Measurements from ENCODE around the gene HOXC6. TPM values are rescaled to one million over a fixed set of nuclear protein-coding genes. Genes with fewer than 3 reads are reported as not detected.
"Not testable (repeated sequence)": the region's sequence is repeated elsewhere in the genome, so short reads cannot be mapped to it uniquely, and the experiment has no call there.

HOXC6 gene
- polyA plus RNA-seq, 2 donors, result 1.4 TPM

GRCh38 chr12:54038871-54039414 is 10.7 kb downstream of the HOXC6 start:
- peak overlapping the region; percentile 78 to 91 for H3K27ac ChIP-seq (ENCODE audit: low read depth in 2 of 2, low read length in 1 of 2)
- H3K4me1 ChIP-seq (ENCODE audit: control insufficient read depth in 2 of 2, insufficient read depth in 2 of 2, low read length in 1 of 2), result peaks cover 0 to 15% of the 10 kb centered on the region in 2 donors
- no peaks in the 10 kb centered on the region for H3K36me3 ChIP-seq (ENCODE audit: control insufficient read depth in 2 of 2, insufficient read depth in 2 of 2, low read length in 1 of 2)
- H3K9me3 ChIP-seq (ENCODE audit: control insufficient read depth in 2 of 2, insufficient read depth in 1 of 2, low read depth in 1 of 2, low read length in 1 of 2), result no peaks in the 10 kb centered on the region
- 31 to 35% methylated on average over 9 of the region's 9 CpGs for WGBS, 2 donors
- no peaks in the 10 kb centered on the region for H3K27me3 ChIP-seq (ENCODE audit: control insufficient read depth in 1 of 2, insufficient read depth in 2 of 2, low read length in 2 of 2)
- H3K4me3 ChIP-seq (ENCODE audit: low read depth in 1 of 2, low read length in 2 of 2), result no peak overlapping the region

DNA sequence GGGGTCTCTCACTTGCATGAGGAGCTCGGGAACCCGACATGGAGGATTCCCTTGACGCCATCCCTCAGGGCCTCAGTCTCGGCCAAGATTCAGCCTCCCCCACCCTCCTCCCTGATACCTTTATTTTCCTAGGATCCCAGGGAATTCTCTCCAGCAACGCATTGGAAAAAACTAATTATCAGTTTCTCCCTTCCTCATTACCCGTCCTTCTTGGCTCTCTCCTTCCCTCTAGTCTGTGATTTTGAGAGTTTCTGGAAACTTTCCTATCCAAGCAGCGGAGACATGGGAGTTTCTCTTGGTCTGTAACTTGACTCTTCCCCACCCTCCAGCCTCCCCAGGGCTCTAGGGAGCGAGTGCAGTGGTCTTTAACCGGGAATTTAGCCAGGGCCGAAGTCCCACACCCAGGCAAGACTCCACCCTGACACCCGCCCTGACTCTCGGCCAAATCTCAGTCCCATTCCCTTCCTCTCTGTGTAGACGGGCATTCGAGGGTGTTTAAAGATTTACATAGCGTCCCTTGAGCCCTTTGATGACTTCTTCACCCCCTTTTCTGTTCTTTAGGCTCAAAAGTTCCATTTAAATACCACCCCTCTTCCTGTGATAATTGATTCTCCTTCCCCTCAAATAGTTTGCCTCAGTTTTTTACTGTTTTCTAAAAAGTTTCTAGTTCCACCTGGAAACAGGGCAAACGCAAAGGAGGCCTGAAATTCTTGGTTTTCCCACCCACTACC is 11.3 kb downstream of the HOXC6 start:
- peak overlapping the region; percentile 78 to 91 for H3K27ac ChIP-seq (ENCODE audit: low read depth in 2 of 2, low read length in 1 of 2)
- no peaks in the 10 kb centered on the region for H3K9me3 ChIP-seq (ENCODE audit: control insufficient read depth in 2 of 2, insufficient read depth in 1 of 2, low read depth in 1 of 2, low read length in 1 of 2)
- H3K4me3 ChIP-seq (ENCODE audit: low read depth in 1 of 2, low read length in 2 of 2), result no peak overlapping the region
- 19 to 20% methylated on average over 16 of the region's 16 CpGs for WGBS, 2 donors
- peaks cover 0 to 15% of the 10 kb centered on the region in 2 donors for H3K4me1 ChIP-seq (ENCODE audit: control insufficient read depth in 2 of 2, insufficient read depth in 2 of 2, low read length in 1 of 2)
- H3K36me3 ChIP-seq (ENCODE audit: control insufficient read depth in 2 of 2, insufficient read depth in 2 of 2, low read length in 1 of 2), result no peaks in the 10 kb centered on the region
- H3K27me3 ChIP-seq (ENCODE audit: control insufficient read depth in 1 of 2, insufficient read depth in 2 of 2, low read length in 2 of 2), result no peaks in the 10 kb centered on the region

DNA sequence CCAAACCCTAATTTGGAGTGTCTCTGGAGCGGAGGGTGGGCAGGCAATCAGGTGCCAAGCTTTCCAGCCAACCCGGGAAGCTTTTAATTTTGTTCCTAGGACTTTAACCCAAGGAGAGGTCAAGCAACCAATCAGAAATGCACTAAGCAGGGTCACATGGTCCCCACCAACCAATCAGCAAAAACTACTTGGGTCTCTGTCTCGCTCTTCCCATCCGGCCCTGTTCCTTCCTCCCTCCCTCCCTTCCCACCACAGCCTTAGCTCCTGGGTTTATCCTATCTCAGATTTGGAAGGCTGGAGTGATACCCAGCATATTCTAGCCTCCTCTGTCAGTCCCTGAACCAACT is 11.9 kb downstream of the HOXC6 start:
- WGBS, 2 donors, result 39 to 53% methylated on average over 4 of the region's 4 CpGs
- peaks cover 0 to 15% of the 10 kb centered on the region in 2 donors for H3K4me1 ChIP-seq (ENCODE audit: control insufficient read depth in 2 of 2, insufficient read depth in 2 of 2, low read length in 1 of 2)
- peak overlapping the region in 1 of 2 donors; percentile 60 for H3K27ac ChIP-seq (ENCODE audit: low read depth in 2 of 2, low read length in 1 of 2)

GRCh38 chr12:54040648-54041047 is 12.4 kb downstream of the HOXC6 start:
- Histone ChIP-seq H3K36me3 (ENCODE audit: control insufficient read depth in 2 of 2, insufficient read depth in 2 of 2, low read length in 1 of 2) (no peaks in the 10 kb centered on the region), H3K27me3 (ENCODE audit: control insufficient read depth in 1 of 2, insufficient read depth in 2 of 2, low read length in 2 of 2) (no peaks in the 10 kb centered on the region), H3K9me3 (ENCODE audit: control insufficient read depth in 2 of 2, insufficient read depth in 1 of 2, low read depth in 1 of 2, low read length in 1 of 2) (no peaks in the 10 kb centered on the region), H3K4me1 (ENCODE audit: control insufficient read depth in 2 of 2, insufficient read depth in 2 of 2, low read length in 1 of 2) (peaks cover 0 to 13% of the 10 kb centered on the region in 2 donors), H3K4me3 (ENCODE audit: low read depth in 1 of 2, low read length in 2 of 2) (no peak overlapping the region), H3K27ac (ENCODE audit: low read depth in 2 of 2, low read length in 1 of 2) (no peak overlapping the region)
- 67 to 82% methylated on average over 3 of the region's 3 CpGs for WGBS, 2 donors

More for the DNA sequence above, 11.9 kb downstream of the HOXC6 start:
- Histone ChIP-seq H3K36me3 (ENCODE audit: control insufficient read depth in 2 of 2, insufficient read depth in 2 of 2, low read length in 1 of 2) (no peaks in the 10 kb centered on the region), H3K9me3 (ENCODE audit: control insufficient read depth in 2 of 2, insufficient read depth in 1 of 2, low read depth in 1 of 2, low read length in 1 of 2) (no peaks in the 10 kb centered on the region), H3K4me3 (ENCODE audit: low read depth in 1 of 2, low read length in 2 of 2) (no peak overlapping the region), H3K27me3 (ENCODE audit: control insufficient read depth in 1 of 2, insufficient read depth in 2 of 2, low read length in 2 of 2) (no peaks in the 10 kb centered on the region)

DNA sequence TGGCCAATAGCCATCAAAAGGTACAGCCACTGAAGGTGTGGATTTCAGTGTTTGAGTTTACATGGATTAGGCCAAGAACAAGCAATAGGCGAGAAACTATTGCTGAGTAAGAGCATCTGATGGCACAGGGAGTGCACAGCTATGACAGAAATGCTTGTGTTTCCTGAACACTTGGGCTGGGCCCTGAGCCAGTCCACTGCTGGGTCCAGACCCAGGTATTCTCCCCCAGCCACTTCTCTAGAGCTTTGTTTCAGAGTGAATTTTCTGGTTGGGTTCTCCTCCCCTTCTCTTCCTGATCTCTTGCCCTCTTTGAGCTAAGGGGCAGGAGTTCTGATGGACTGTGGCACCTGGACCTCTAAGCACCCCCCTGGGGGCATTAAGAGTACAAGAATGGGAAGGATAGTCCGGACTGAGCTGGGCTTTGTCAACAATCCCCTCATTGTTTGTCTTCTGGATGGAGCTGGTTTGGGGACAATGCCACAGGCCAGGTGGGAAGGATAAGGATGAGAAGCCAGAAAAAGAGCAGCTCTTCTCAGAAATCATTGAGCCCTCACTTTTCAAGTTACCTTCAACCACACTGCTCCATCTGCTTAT is 13.0 kb downstream of the HOXC6 start:
- Histone ChIP-seq H3K4me3 (ENCODE audit: low read depth in 1 of 2, low read length in 2 of 2) (no peak overlapping the region), H3K27ac (ENCODE audit: low read depth in 2 of 2, low read length in 1 of 2) (peak overlapping the region in 1 of 2 donors; percentile 60), H3K9me3 (ENCODE audit: control insufficient read depth in 2 of 2, insufficient read depth in 1 of 2, low read depth in 1 of 2, low read length in 1 of 2) (no peaks in the 10 kb centered on the region), H3K27me3 (ENCODE audit: control insufficient read depth in 1 of 2, insufficient read depth in 2 of 2, low read length in 2 of 2) (no peaks in the 10 kb centered on the region), H3K36me3 (ENCODE audit: control insufficient read depth in 2 of 2, insufficient read depth in 2 of 2, low read length in 1 of 2) (no peaks in the 10 kb centered on the region), H3K4me1 (ENCODE audit: control insufficient read depth in 2 of 2, insufficient read depth in 2 of 2, low read length in 1 of 2) (peaks cover 0 to 10% of the 10 kb centered on the region in 2 donors)
- WGBS, 2 donors, result 43 to 53% methylated on average over 2 of the region's 2 CpGs

DNA sequence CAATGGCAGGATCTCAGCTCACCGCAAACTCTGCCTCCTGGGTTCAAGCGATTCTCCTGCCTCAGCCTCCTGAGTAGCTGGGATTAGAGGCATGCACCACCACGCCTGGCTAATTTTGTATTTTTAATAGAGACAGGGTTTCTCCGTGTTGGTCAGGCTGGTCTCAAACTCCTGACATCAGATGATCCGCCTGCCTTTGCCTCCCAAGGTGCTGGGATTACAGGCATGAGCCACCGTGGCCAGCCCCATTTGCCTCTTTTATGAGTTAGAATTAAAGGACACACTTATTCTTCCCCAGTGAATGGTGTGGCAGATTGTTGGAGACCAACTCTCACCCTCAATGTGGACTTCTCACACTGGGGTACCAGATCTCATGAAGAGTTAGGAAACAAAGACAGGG is 13.8 kb downstream of the HOXC6 start:
- not testable (repeated sequence) for H3K9me3 ChIP-seq (ENCODE audit: control insufficient read depth in 2 of 2, insufficient read depth in 1 of 2, low read depth in 1 of 2, low read length in 1 of 2); H3K4me1 ChIP-seq (ENCODE audit: control insufficient read depth in 2 of 2, insufficient read depth in 2 of 2, low read length in 1 of 2); H3K4me3 ChIP-seq (ENCODE audit: low read depth in 1 of 2, low read length in 2 of 2); H3K27ac ChIP-seq (ENCODE audit: low read depth in 2 of 2, low read length in 1 of 2); H3K36me3 ChIP-seq (ENCODE audit: control insufficient read depth in 2 of 2, insufficient read depth in 2 of 2, low read length in 1 of 2); H3K27me3 ChIP-seq (ENCODE audit: control insufficient read depth in 1 of 2, insufficient read depth in 2 of 2, low read length in 2 of 2)
- WGBS, 2 donors, result 74 to 81% methylated on average over 6 of the region's 6 CpGs

GRCh38 chr12:54042970-54043853 is 15.0 kb downstream of the HOXC6 start:
- H3K27ac ChIP-seq (ENCODE audit: low read depth in 2 of 2, low read length in 1 of 2), result no peak overlapping the region
- no peaks in the 10 kb centered on the region for H3K36me3 ChIP-seq (ENCODE audit: control insufficient read depth in 2 of 2, insufficient read depth in 2 of 2, low read length in 1 of 2)
- peaks cover 0 to 11% of the 10 kb centered on the region in 2 donors for H3K4me1 ChIP-seq (ENCODE audit: control insufficient read depth in 2 of 2, insufficient read depth in 2 of 2, low read length in 1 of 2)
- no peaks in the 10 kb centered on the region for H3K27me3 ChIP-seq (ENCODE audit: control insufficient read depth in 1 of 2, insufficient read depth in 2 of 2, low read length in 2 of 2)
- no peak overlapping the region for H3K4me3 ChIP-seq (ENCODE audit: low read depth in 1 of 2, low read length in 2 of 2)
- WGBS, 2 donors, result 44 to 57% methylated on average over 6 of the region's 6 CpGs
- H3K9me3 ChIP-seq (ENCODE audit: control insufficient read depth in 2 of 2, insufficient read depth in 1 of 2, low read depth in 1 of 2, low read length in 1 of 2), result no peaks in the 10 kb centered on the region

- Histone ChIP-seq H3K4me3 (ENCODE audit: low read depth in 1 of 2, low read length in 2 of 2) (no peak overlapping the region), H3K4me1 (ENCODE audit: control insufficient read depth in 2 of 2, insufficient read depth in 2 of 2, low read length in 1 of 2) (peaks cover 0 to 5% of the 10 kb centered on the region in 2 donors), H3K27ac (ENCODE audit: low read depth in 2 of 2, low read length in 1 of 2) (no peak overlapping the region), H3K9me3 (ENCODE audit: control insufficient read depth in 2 of 2, insufficient read depth in 1 of 2, low read depth in 1 of 2, low read length in 1 of 2) (no peaks in the 10 kb centered on the region), H3K27me3 (ENCODE audit: control insufficient read depth in 1 of 2, insufficient read depth in 2 of 2, low read length in 2 of 2) (no peaks in the 10 kb centered on the region), H3K36me3 (ENCODE audit: control insufficient read depth in 2 of 2, insufficient read depth in 2 of 2, low read length in 1 of 2) (no peaks in the 10 kb centered on the region)
- 44 to 65% methylated on average over 5 of the region's 5 CpGs for WGBS, 2 donors
Measured at GRCh38 chr12:54044425-54045103, 16.3 kb downstream of the HOXC6 start.

DNA sequence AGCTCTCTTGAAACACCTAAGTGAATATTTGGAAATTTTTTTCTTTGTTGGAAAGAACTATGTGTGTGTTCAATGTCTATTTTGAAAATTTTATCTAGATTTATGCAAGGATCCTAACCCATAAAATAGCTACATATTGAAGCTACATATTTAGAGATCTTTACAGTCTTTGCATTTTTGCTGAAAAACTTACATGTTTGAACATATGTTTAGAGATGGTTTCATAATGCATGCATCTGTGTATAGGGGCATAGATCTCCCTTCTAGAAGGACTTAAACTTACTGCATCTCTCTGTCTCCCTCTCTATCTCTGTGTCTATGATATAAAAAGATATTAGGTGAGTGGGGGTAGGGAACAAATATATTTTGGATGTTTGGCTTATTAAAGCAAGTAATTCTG is 17.2 kb downstream of the HOXC6 start:
- H3K4me3 ChIP-seq (ENCODE audit: low read depth in 1 of 2, low read length in 2 of 2), result peak overlapping the region in 1 of 2 donors; percentile 57
- no peaks in the 10 kb centered on the region for H3K9me3 ChIP-seq (ENCODE audit: control insufficient read depth in 2 of 2, insufficient read depth in 1 of 2, low read depth in 1 of 2, low read length in 1 of 2)
- H3K27me3 ChIP-seq (ENCODE audit: control insufficient read depth in 1 of 2, insufficient read depth in 2 of 2, low read length in 2 of 2), result no peaks in the 10 kb centered on the region
- peaks cover 0 to 5% of the 10 kb centered on the region in 2 donors for H3K4me1 ChIP-seq (ENCODE audit: control insufficient read depth in 2 of 2, insufficient read depth in 2 of 2, low read length in 1 of 2)
- H3K27ac ChIP-seq (ENCODE audit: low read depth in 2 of 2, low read length in 1 of 2), result no peak overlapping the region
- no peaks in the 10 kb centered on the region for H3K36me3 ChIP-seq (ENCODE audit: control insufficient read depth in 2 of 2, insufficient read depth in 2 of 2, low read length in 1 of 2)
